GM23338 (cell line): Measurements from ENCODE around the gene PGP.

Experiments used
- CTCF ChIP-seq, 2 experiments: fragments of 200-600 bp in 1 of 2; sonication (generic) in 1 of 2; conservative IDR thresholded peaks; 2 replicates each; pipeline versions ENCODE4 v1.5.1 to v1.6.1; 2016 to 2017; ENCODE audit warnings: antibody characterized with exemption in 2 of 2, low read depth in 2 of 2, mild to moderate bottlenecking in 2 of 2, moderate library complexity in 1 of 2
- REST ChIP-seq: IDR thresholded peaks from one replicate; pipeline ENCODE4 v1.6.1; 2018; ENCODE audit warnings: antibody characterized with exemption; ENCODE audit not compliant: unreplicated experiment

GRCh38 chr16:2184962-2185361 is 29.7 kb downstream of the PGP start:
- no peak for TF ChIP-seq CTCF (conservative IDR thresholded peaks at IDR 0.05; ENCODE audit: low read depth in 2 of 2)
- no peak for TF ChIP-seq REST
